HG03045 (cell line): Measurements from ENCODE around the gene MIA2.
"Not testable (repeated sequence)": the region's sequence is repeated elsewhere in the genome, so short reads cannot be mapped to it uniquely, and the experiment has no call there.

Experiments
- ATAC-seq: cut with Tn5 transposase; IDR thresholded peaks from one replicate; pipeline ENCODE4 v1.9.1; 2021; ENCODE audit warnings: mild to moderate bottlenecking, moderate library complexity; ENCODE audit not compliant: unreplicated experiment

Gene MIA2

GRCh38 chr14:39229601-39230110, 4.1 kb upstream of the MIA2 start:
- no peak for ATAC-seq

- ATAC-seq: no peak
Observed at GRCh38 chr14:39230416-39231035, 3.2 kb upstream of the MIA2 start.

DNA sequence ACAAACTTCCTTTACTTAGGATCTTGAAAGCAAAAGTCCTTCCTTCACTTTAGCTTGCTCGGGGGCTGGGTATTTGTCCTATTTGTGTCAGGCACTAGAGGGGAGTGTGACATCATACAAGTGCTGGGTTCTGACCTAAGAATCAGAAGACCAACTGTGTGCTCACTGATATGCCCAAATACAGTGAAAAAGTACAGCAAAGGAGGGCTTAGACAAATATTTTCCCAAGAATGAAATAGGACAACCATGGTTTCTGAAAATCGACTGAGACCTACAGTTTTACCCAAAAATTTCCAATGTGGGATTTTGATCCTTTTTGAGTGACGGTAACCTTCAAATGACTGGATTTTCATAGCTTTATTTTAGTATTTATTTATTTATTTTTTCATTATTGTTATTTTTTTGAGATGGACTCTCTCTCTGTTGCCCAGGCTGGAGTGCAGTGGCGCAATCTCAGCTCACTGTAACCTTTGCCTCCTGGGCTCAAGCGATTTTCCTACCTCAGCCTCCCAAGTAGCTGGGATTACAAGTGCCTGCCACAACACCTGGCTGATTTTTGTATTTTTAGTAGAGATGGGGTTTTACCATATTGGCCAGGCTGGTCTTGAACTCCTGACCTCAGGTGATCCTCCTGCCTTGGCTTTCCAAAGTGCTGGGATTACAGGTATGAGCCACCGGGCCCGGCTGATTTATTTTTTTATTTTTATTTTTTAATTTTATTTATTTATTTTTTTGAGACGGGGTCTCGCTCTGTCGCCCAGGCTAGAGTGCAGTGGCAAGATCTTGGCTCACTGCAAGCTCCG, 1.8 kb upstream of the MIA2 start:
- ATAC-seq: peak; percentile 81

- ATAC-seq: no peak
Observed at GRCh38 chr14:39232554-39233415, 930 bp upstream of the MIA2 start.

DNA sequence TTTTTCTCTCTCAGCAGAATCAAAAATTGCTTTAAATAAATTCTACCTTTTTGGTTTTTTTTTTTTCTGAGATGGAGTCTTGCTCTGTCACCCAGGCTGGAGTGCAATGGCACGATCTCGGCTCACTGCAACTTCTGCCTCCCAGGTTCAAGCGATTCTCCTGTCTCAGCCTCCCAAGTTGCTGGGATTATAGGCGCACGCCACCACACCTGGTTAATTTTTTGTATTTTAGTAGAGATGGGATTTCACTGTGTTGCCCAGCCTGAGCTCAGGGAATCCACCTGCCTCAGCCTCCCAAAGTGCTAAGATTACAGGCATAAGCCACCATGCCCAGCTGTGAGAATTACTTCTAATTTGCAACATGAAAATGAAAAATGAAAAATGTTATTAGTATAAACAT, 1.3 kb downstream of the MIA2 start:
- ATAC-seq: not testable (repeated sequence)

DNA sequence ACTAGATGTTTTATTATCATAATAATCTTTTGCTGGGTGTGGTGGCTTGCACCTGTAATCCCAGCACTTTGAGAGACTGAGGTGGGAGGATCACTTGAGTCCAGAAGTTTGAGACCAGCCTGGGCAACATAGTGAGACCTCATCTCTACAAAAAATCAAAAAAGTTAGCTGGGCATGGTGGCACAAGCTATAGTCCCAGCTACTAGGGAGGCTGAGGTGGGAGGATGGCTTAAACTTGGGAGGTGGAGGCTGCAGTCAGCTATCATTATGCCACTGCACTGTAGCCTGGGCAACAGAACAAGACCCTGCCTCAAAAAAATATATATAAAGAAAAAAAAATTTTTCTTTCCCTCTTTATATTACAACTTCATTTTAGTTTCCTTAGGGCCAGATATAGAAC, 1.8 kb downstream of the MIA2 start:
- ATAC-seq: not testable (repeated sequence)

- no peak for ATAC-seq
Observed at GRCh38 chr14:39240769-39241168, 7.1 kb downstream of the MIA2 start.

DNA sequence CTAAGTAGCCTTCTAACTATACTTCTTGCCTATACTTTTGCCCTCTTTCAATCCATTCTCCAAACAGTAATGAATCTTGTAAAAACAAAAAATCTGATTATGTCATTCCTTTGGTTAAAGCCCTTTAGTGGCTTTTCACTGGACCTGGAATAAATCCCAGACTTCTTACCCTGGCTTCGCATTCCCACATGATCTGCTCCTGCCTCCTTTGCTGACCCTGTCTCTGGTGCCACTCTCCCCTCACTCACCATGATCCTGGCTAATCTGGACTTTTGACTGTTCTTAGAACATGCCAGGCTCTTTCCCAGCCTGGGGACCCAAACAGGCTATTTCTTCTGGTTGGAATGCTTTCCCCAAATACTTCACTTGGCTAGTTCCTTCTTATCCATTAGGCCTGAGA, 7.9 kb downstream of the MIA2 start:
- no peak for ATAC-seq

GRCh38 chr14:39243831-39244230, 10.1 kb downstream of the MIA2 start:
- no peak for ATAC-seq

DNA sequence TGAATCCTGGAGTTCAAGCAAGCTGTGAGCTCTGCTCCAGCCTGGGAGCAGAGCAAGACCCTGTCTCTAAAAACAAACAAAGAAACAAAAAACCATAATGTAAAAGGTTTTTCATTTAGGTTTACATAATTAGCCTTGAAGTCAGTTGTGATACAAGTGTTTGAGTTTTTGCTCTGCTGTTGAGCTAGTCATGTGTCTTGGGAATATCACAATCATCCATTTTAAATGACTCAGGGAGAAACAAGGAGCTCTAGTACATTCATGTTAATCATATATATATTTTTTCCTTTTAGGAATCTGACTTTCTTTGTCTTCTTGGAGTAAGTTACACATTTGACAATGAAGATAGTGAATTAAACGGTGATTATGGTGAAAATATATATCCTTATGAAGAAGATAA, 12.9 kb downstream of the MIA2 start:
- ATAC-seq: no peak

DNA sequence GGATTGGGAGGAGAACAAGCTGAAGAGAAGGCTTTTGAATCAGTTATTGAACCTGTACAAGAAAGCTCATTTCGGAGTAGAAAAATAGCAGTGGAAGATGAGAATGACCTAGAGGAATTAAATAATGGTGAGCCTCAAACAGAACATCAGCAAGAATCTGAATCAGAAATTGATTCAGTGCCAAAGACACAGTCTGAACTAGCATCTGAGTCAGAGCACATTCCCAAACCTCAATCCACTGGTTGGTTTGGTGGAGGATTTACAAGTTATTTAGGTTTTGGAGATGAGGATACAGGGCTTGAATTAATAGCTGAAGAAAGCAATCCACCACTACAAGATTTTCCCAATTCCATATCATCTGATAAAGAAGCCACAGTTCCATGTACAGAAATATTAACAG, 13.5 kb downstream of the MIA2 start:
- ATAC-seq: no peak

GRCh38 chr14:39251547-39251946, 17.8 kb downstream of the MIA2 start:
- ATAC-seq: no peak

DNA sequence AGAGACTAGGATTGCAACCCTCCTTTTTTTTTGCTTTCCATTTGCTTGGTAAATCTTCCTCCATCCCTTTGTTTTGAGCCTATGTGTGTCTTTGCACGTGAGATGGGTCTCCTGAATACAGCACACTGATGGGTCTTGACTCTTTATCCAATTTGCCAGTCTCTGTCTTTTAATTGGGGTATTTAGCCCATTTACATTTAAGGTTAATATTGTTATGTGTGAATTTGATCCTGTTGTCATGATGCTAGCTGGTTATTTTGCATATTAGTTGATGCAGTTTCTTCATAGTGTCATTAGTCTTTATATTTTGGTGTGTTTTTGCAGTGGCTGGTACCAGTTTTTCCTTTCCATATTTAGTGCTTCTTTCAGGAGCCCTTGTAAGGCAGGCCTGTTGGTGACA, 23.7 kb downstream of the MIA2 start:
- not testable (repeated sequence) for ATAC-seq

GRCh38 chr14:39258782-39259545, 25.2 kb downstream of the MIA2 start:
- ATAC-seq: no peak

DNA sequence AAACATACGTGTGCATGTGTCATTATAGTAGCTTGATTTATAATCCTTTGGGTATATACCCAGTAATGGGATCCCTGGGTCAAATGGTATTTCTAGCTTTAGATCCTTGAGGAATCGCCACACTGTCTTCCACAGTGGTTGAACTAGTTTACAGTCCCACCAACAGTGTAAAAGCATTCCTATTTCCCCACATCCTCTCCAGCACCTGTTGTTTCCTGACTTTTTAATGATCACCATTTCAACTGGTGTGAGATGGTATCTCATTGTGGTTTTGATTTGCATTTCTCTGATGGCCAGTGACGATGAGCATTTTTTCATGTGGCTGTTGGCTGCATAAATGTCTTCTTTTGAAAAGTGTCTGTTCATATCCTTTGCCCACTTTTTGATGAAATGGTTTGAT, 26.4 kb downstream of the MIA2 start:
- not testable (repeated sequence) for ATAC-seq

GRCh38 chr14:39262214-39262613, 28.5 kb downstream of the MIA2 start:
- not testable (repeated sequence) for ATAC-seq

GRCh38 chr14:39264057-39264456, 30.3 kb downstream of the MIA2 start:
- ATAC-seq: no peak

DNA sequence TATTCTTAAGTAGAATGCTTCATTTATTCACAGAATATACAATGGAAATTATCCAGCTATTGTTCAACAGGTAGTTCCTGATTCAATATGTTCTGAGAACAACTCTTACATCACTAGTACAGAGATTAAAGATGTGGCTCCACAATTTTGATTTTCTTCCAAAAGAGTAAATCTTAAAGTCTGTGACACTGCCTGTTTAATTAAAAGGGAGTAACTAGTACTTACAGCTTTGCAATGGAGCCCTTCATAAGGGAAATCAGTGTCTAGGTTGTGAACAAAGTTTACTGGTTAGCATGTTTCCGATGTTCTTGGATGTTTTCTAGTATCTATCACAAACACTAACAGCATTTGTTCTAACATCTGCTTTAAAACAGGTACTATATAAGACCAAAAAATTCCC, 30.8 kb downstream of the MIA2 start:
- ATAC-seq: no peak

- ATAC-seq: no peak
Observed at GRCh38 chr14:39265033-39265432, 31.3 kb downstream of the MIA2 start.

GRCh38 chr14:39265806-39266524, 32.2 kb downstream of the MIA2 start:
- ATAC-seq: no peak
